WTC11 (cell line): ENCODE data around the gene CNN1. TPM values are rescaled to one million over a fixed set of nuclear protein-coding genes. Genes with fewer than 3 reads are reported as not detected.

Experiments used
- ATAC-seq: fragments of 200-7000 bp; cut with Tn5 transposase; 2 replicates; pipeline ENCODE4 v1.10.0; 2021; ENCODE audit warnings: mild to moderate bottlenecking, moderate library complexity
- CTCF ChIA-PET: fragments of 300-600 bp; sonication (Branson Sonifier 250); formaldehyde crosslinking; loops from one replicate; lab custom pipeline; 2021; ENCODE audit warnings: antibody characterized with exemption; lab: Charles Lee
- POLR2A ChIA-PET: fragments of 350-600 bp; sonication (Branson Sonifier 250); formaldehyde crosslinking; loops from one replicate; lab custom pipeline; 2021; ENCODE audit warnings: antibody characterized with exemption; lab: Charles Lee
- DNase-seq: peaks from one replicate; pipeline ENCODE4 v3.0.0; 2021; ENCODE audit warnings: low spot score
- H3K27ac Mint-ChIP-seq: 2 replicates; pipeline ENCODE4 v1.8.0; 2021; ENCODE audit warnings: mixed read lengths
- H3K27me3 Mint-ChIP-seq: 2 replicates; pipeline ENCODE4 v1.8.0; 2021; ENCODE audit warnings: low read depth, mild to moderate bottlenecking, moderate library complexity, mixed read lengths
- H3K36me3 Mint-ChIP-seq: 2 replicates; pipeline ENCODE4 v1.8.0; 2021; ENCODE audit warnings: mixed read lengths
- H3K4me1 Mint-ChIP-seq: 2 replicates; pipeline ENCODE4 v1.8.0; 2022; ENCODE audit warnings: mixed read lengths
- H3K4me3 Mint-ChIP-seq: 2 replicates; pipeline ENCODE4 v1.8.0; 2021; ENCODE audit warnings: mild to moderate bottlenecking, moderate library complexity, mixed read lengths
- H3K9me3 Mint-ChIP-seq: 2 replicates; pipeline ENCODE4 v1.8.0; 2021; ENCODE audit warnings: mixed read lengths
- ATF2 ChIP-seq: sonication (generic); formaldehyde crosslinking; IDR thresholded peaks from 2 replicates; pipeline ENCODE4 v1.8.1; 2022; ENCODE audit warnings: low read depth, missing genetic modification reagents, borderline replicate concordance
- CTCF ChIP-seq: fragments of 200-600 bp; IDR thresholded peaks from 2 replicates; pipeline ENCODE4 v1.8.0; 2022; ENCODE audit warnings: antibody characterized with exemption
- E2F1 ChIP-seq: sonication (generic); formaldehyde crosslinking; IDR thresholded peaks from 2 replicates; pipeline ENCODE4 v1.8.0; 2022; ENCODE audit warnings: mild to moderate bottlenecking, missing genetic modification reagents
- ELF4 ChIP-seq: sonication (generic); formaldehyde crosslinking; IDR thresholded peaks from 2 replicates; pipeline ENCODE4 v1.8.1; 2022; ENCODE audit warnings: low read depth, mild to moderate bottlenecking, moderate library complexity, missing genetic modification reagents
- EMX1 ChIP-seq: fragments of 250-450 bp; sonication (Bioruptor Pico); IDR thresholded peaks from 2 replicates; pipeline ENCODE4 v1.8.0; 2021; ENCODE audit warnings: mild to moderate bottlenecking
- FOXP1 ChIP-seq: sonication (generic); formaldehyde crosslinking; IDR thresholded peaks from 2 replicates; pipeline ENCODE4 v1.8.0; 2022; ENCODE audit warnings: missing genetic modification reagents, mild to moderate bottlenecking, moderate library complexity, borderline replicate concordance
- GRHL2 ChIP-seq: fragments of 250-450 bp; sonication (Bioruptor Pico); IDR thresholded peaks from 2 replicates; pipeline ENCODE4 v1.8.0; 2022; ENCODE audit warnings: mild to moderate bottlenecking, moderate library complexity; ENCODE audit not compliant: insufficient replicate concordance, severe bottlenecking
- HMGXB4 ChIP-seq: sonication (generic); formaldehyde crosslinking; IDR thresholded peaks from 2 replicates; pipeline ENCODE4 v1.8.1; 2023; ENCODE audit warnings: mild to moderate bottlenecking, moderate library complexity, missing genetic modification reagents
- JUN ChIP-seq: sonication (generic); formaldehyde crosslinking; IDR thresholded peaks from 2 replicates; pipeline ENCODE4 v1.8.0; 2023; ENCODE audit warnings: mild to moderate bottlenecking, missing genetic modification reagents
- NFATC4 ChIP-seq: fragments of 250-450 bp; sonication (Bioruptor Pico); IDR thresholded peaks from 2 replicates; pipeline ENCODE4 v1.9.0; 2021; ENCODE audit warnings: mild to moderate bottlenecking
- RELA ChIP-seq: sonication (generic); formaldehyde crosslinking; IDR thresholded peaks from 2 replicates; pipeline ENCODE4 v1.8.1; 2022; ENCODE audit warnings: missing genetic modification reagents, mild to moderate bottlenecking, borderline replicate concordance
- RORB ChIP-seq: fragments of 250-450 bp; sonication (Bioruptor Pico); IDR thresholded peaks from 2 replicates; pipeline ENCODE4 v1.9.0; 2021; ENCODE audit warnings: mild to moderate bottlenecking
- SOX15 ChIP-seq: fragments of 250-450 bp; sonication (Bioruptor Pico); IDR thresholded peaks from 2 replicates; pipeline ENCODE4 v1.9.0; 2021; ENCODE audit warnings: mild to moderate bottlenecking
- ZNF121 ChIP-seq: sonication (generic); formaldehyde crosslinking; IDR thresholded peaks from 2 replicates; pipeline ENCODE4 v1.8.0; 2023; ENCODE audit warnings: missing genetic modification reagents
- ZNF219 ChIP-seq: sonication (generic); formaldehyde crosslinking; IDR thresholded peaks from 2 replicates; pipeline ENCODE4 v1.8.0; 2023; ENCODE audit warnings: missing genetic modification reagents, mild to moderate bottlenecking, borderline replicate concordance
- total RNA-seq: library from RNA; stranded (reverse); gene quantifications from 3 replicates; pipeline ENCODE4 v1.2.3, GENCODE V29; 2021
- TF ChIP-seq, protein P1 (sequence below): fragments of 250-450 bp; sonication (Bioruptor Pico); IDR thresholded peaks from 2 replicates; pipeline ENCODE4 v1.8.0; 2021; ENCODE audit warnings: mild to moderate bottlenecking
- TF ChIP-seq, protein P2 (sequence below): sonication (generic); formaldehyde crosslinking; IDR thresholded peaks from 2 replicates; pipeline ENCODE4 v1.8.1; 2023; ENCODE audit warnings: mild to moderate bottlenecking, missing genetic modification reagents

CNN1 gene
- total RNA-seq, 1 experiment from 2014 or later, result 16.0 TPM

GRCh38 chr19:11539495-11540365 is 1.1 kb downstream of the CNN1 start:
- CTCF ChIA-PET, result interaction anchor here (0.9 to 1.8 kb wide), 6 partner anchors 8 to 157 kb away, joined by 3 to 11 read pairs (median 6); partner anchors contain the start of gene ELOF1
- H3K4me3 Mint-ChIP-seq, result peak overlapping the region; percentile 61
- H3K4me1 Mint-ChIP-seq, result peaks cover 21% of the 10 kb centered on the region
- ATAC-seq (peak; percentile 63), DNase-seq (peak; percentile 38)
- POLR2A ChIA-PET, result interaction anchor here (1.2 to 1.5 kb wide), 3 partner anchors 9 to 19 kb away, joined by 4 to 8 read pairs (median 6); partner anchors contain the start of gene ECSIT
- TF ChIP-seq CTCF, result no peak
- TF ChIP-seq ELF4 (CRISPR knock-in tag), result no peak
- no peak for TF ChIP-seq EMX1
- no peak for TF ChIP-seq ZNF121
- TF ChIP-seq RORB (CRISPR knock-in tag), result no peak
- no peak for TF ChIP-seq E2F1 (CRISPR knock-in tag)
- TF ChIP-seq FOXP1 (CRISPR knock-in tag), result no peak
- TF ChIP-seq, protein P1, sequence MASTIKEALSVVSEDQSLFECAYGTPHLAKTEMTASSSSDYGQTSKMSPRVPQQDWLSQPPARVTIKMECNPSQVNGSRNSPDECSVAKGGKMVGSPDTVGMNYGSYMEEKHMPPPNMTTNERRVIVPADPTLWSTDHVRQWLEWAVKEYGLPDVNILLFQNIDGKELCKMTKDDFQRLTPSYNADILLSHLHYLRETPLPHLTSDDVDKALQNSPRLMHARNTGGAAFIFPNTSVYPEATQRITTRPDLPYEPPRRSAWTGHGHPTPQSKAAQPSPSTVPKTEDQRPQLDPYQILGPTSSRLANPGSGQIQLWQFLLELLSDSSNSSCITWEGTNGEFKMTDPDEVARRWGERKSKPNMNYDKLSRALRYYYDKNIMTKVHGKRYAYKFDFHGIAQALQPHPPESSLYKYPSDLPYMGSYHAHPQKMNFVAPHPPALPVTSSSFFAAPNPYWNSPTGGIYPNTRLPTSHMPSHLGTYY (CRISPR knock-in tag), result no peak
- no peak for TF ChIP-seq SOX15 (CRISPR knock-in tag)
- TF ChIP-seq ATF2 (CRISPR knock-in tag), result no peak
- no peak for TF ChIP-seq HMGXB4 (CRISPR knock-in tag)
- TF ChIP-seq, protein P2, sequence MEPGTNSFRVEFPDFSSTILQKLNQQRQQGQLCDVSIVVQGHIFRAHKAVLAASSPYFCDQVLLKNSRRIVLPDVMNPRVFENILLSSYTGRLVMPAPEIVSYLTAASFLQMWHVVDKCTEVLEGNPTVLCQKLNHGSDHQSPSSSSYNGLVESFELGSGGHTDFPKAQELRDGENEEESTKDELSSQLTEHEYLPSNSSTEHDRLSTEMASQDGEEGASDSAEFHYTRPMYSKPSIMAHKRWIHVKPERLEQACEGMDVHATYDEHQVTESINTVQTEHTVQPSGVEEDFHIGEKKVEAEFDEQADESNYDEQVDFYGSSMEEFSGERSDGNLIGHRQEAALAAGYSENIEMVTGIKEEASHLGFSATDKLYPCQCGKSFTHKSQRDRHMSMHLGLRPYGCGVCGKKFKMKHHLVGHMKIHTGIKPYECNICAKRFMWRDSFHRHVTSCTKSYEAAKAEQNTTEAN (CRISPR knock-in tag), result no peak
- TF ChIP-seq ZNF219 (CRISPR knock-in tag), result no peak
- TF ChIP-seq GRHL2 (CRISPR knock-in tag), result no peak
- no peak for TF ChIP-seq NFATC4 (CRISPR knock-in tag)
- TF ChIP-seq RELA (CRISPR knock-in tag), result no peak
- no peak for TF ChIP-seq JUN (CRISPR knock-in tag)
- peaks cover 13% of the 10 kb centered on the region for H3K27me3 Mint-ChIP-seq
- no peaks in the 10 kb centered on the region for H3K9me3 Mint-ChIP-seq
- no peaks in the 10 kb centered on the region for H3K36me3 Mint-ChIP-seq
- H3K27ac Mint-ChIP-seq, result no peak overlapping the region
